DOHH2 (cell line): ENCODE results near the gene ZDHHC13.

Experiments
- H3F3A ChIP-seq: fragments of 200-600 bp; sonication (generic), shearing (Covaris generic); 2 replicates; pipeline ENCODE4 v1.6.0; 2016; ENCODE audit warnings: antibody characterized with exemption, mild to moderate bottlenecking; ENCODE audit not compliant: control insufficient read depth, insufficient read depth
- H3K27ac ChIP-seq: fragments of 200-600 bp; sonication (generic); 2 replicates; pipeline ENCODE4 v1.5.1; 2014; ENCODE audit warnings: low read depth, mild to moderate bottlenecking, low read length, moderate library complexity
- H3K27me3 ChIP-seq: fragments of 200-600 bp; sonication (generic); 2 replicates; pipeline ENCODE4 v1.6.1; 2014; ENCODE audit warnings: mild to moderate bottlenecking, low read length, mixed read lengths; ENCODE audit not compliant: control insufficient read depth
- H3K36me3 ChIP-seq: fragments of 200-600 bp; sonication (generic); 2 replicates; pipeline ENCODE4 v1.6.1; 2014; ENCODE audit warnings: mild to moderate bottlenecking, low read length, moderate library complexity, mixed read lengths; ENCODE audit not compliant: control insufficient read depth
- H3K4me1 ChIP-seq: fragments of 200-600 bp; sonication (generic); 2 replicates; pipeline ENCODE4 v1.6.1; 2014; ENCODE audit warnings: mild to moderate bottlenecking, low read length, mixed read lengths; ENCODE audit not compliant: control insufficient read depth
- H3K4me2 ChIP-seq: fragments of 200-600 bp; sonication (generic); 2 replicates; pipeline ENCODE4 v1.6.0; 2014; ENCODE audit warnings: mild to moderate bottlenecking, low read length, moderate library complexity
- H3K4me3 ChIP-seq: fragments of 200-600 bp; sonication (generic); 2 replicates; pipeline ENCODE4 v1.5.1; 2014; ENCODE audit warnings: mild to moderate bottlenecking, low read length, mixed read lengths
- H3K79me2 ChIP-seq: fragments of 200-600 bp; sonication (generic); 2 replicates; pipeline ENCODE4 v1.6.1; 2014; ENCODE audit warnings: mild to moderate bottlenecking, low read length, mixed read lengths; ENCODE audit not compliant: control insufficient read depth
- H3K9me2 ChIP-seq: fragments of 200-600 bp; sonication (generic); replicated peaks from 2 replicates; pipeline ENCODE4 v1.6.1; 2014; ENCODE audit warnings: mild to moderate bottlenecking, low read length, mixed read lengths; ENCODE audit not compliant: control insufficient read depth
- H3K9me3 ChIP-seq: fragments of 200-600 bp; sonication (generic); 2 replicates; pipeline ENCODE4 v1.6.1; 2014; ENCODE audit warnings: antibody characterized with exemption, low read length, mixed read lengths; ENCODE audit not compliant: control insufficient read depth, insufficient read depth
- H4K20me1 ChIP-seq: fragments of 200-600 bp; sonication (generic); 2 replicates; pipeline ENCODE4 v1.6.0; 2014; ENCODE audit warnings: low read depth, mild to moderate bottlenecking, antibody characterized with exemption, low read length, moderate library complexity; ENCODE audit not compliant: control insufficient read depth, insufficient read depth
- EZH2phosphoT487 ChIP-seq: fragments of 200-600 bp; sonication (generic); IDR thresholded peaks from 2 replicates; pipeline ENCODE4 v1.6.1; 2017; ENCODE audit warnings: borderline replicate concordance, mild to moderate bottlenecking, antibody characterized with exemption, low read length, moderate library complexity, mixed read lengths
- TF ChIP-seq, protein P1 (sequence below): fragments of 200-600 bp; sonication (generic); IDR thresholded peaks from one replicate; pipeline ENCODE4 v1.5.1; 2014; ENCODE audit warnings: antibody characterized with exemption, mild to moderate bottlenecking, low read depth, low read length; ENCODE audit not compliant: poor library complexity, severe bottlenecking

The ZDHHC13 gene

DNA sequence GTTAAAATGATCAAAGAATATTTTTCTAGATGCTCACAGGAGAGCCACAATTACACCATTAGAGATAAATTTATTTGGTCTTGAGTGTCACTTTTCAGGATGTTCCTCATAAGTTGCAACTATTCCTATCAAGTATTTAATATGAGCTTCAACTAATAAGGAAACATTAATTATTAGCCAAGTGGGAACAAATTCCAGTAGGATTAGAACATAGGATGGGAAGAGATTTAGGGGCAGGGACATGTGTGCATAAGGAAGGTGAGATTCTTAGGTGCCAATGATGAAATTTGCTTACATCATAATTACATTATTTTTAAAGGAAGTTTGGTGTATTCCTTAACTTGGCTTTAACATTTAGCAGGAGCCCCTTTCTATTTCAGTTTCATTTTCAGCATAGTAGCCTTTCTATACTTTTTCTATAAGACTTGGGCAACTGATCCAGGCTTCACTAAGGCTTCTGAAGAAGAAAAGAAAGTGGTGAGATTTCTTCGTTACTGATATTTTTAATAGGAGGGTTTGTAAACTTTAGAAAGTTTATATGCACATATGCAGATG is 46.1 kb downstream of the ZDHHC13 start:
- H4K20me1 ChIP-seq = no peaks in the 10 kb centered on the region
- no peaks in the 10 kb centered on the region for H3K79me2 ChIP-seq
- H3K4me2 ChIP-seq = no peak overlapping the region
- H3F3A ChIP-seq = no peaks in the 10 kb centered on the region
- H3K4me3 ChIP-seq = no peak overlapping the region
- no peaks in the 10 kb centered on the region for H3K4me1 ChIP-seq
- no peak overlapping the region for H3K27ac ChIP-seq
- no peaks in the 10 kb centered on the region for H3K9me2 ChIP-seq
- TF ChIP-seq, protein P1, sequence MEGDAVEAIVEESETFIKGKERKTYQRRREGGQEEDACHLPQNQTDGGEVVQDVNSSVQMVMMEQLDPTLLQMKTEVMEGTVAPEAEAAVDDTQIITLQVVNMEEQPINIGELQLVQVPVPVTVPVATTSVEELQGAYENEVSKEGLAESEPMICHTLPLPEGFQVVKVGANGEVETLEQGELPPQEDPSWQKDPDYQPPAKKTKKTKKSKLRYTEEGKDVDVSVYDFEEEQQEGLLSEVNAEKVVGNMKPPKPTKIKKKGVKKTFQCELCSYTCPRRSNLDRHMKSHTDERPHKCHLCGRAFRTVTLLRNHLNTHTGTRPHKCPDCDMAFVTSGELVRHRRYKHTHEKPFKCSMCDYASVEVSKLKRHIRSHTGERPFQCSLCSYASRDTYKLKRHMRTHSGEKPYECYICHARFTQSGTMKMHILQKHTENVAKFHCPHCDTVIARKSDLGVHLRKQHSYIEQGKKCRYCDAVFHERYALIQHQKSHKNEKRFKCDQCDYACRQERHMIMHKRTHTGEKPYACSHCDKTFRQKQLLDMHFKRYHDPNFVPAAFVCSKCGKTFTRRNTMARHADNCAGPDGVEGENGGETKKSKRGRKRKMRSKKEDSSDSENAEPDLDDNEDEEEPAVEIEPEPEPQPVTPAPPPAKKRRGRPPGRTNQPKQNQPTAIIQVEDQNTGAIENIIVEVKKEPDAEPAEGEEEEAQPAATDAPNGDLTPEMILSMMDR = no peak
- no peak for TF ChIP-seq EZH2phosphoT487
- peaks cover 53% of the 10 kb centered on the region for H3K36me3 ChIP-seq
- no peaks in the 10 kb centered on the region for H3K27me3 ChIP-seq
- H3K9me3 ChIP-seq = no peaks in the 10 kb centered on the region

DNA sequence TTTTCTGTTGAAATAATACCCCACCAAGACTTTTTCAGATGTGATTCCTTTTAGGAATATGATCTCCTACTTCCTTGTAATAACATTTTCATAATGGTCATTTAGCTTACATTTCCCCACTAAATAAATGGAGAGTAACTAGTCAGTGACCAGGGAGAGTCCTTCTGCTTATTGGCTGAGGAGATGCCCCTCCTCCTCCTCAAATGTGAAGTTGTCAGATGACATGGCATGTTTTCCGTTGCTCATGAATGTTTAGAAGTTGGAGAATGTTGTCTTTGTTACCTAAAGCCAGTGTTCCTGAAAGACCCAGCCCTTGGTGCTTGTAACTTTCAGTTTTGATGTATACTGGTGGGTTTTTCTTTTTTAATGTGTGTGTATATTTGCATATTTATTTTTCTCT is 46.6 kb downstream of the ZDHHC13 start:
- Histone ChIP-seq H3K36me3 (peaks cover 58% of the 10 kb centered on the region), H3K9me3 (no peaks in the 10 kb centered on the region), H3K4me2 (no peak overlapping the region), H3K9me2 (no peaks in the 10 kb centered on the region), H3K27me3 (no peaks in the 10 kb centered on the region), H3K4me1 (no peaks in the 10 kb centered on the region), H3K79me2 (no peaks in the 10 kb centered on the region), H3K4me3 (no peak overlapping the region), H3F3A (no peaks in the 10 kb centered on the region), H3K27ac (no peak overlapping the region), H4K20me1 (no peaks in the 10 kb centered on the region)
- TF ChIP-seq EZH2phosphoT487 = no peak
- TF ChIP-seq, protein P1 = no peak

DNA sequence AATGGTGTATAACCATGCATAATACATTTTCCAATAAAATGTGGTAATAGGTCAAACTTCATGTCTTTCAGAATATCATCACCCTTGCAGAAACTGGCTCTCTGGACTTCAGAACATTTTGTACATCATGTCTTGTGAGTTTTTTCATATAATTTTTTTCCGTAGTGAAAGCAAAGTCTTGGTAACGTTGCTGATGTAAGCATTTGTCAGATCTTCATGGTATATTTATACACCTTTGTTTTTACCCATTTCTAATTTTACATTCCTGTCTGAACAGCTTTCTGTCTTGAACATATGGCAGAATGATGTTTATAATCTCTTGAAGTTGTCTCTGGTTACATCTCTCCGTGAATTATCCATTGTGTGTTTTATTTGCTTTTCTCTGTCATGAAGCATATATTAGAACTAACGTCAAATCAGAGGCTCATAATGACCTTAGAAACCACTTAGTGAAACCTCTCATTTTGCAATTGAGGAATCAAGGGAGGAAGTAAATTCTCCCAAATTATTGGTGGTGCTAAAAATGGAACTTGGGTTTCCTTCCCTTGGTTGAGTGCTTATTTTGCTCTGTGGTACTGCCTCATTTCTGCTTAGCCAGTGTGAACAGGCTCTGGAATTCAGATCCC is 47.4 kb downstream of the ZDHHC13 start:
- no peaks in the 10 kb centered on the region for H3F3A ChIP-seq
- no peaks in the 10 kb centered on the region for H3K27me3 ChIP-seq
- no peaks in the 10 kb centered on the region for H3K79me2 ChIP-seq
- H3K9me2 ChIP-seq = no peaks in the 10 kb centered on the region
- H3K36me3 ChIP-seq = peaks cover 60% of the 10 kb centered on the region
- H3K27ac ChIP-seq = no peak overlapping the region
- H3K9me3 ChIP-seq = no peaks in the 10 kb centered on the region
- H3K4me3 ChIP-seq = no peak overlapping the region
- H3K4me1 ChIP-seq = no peaks in the 10 kb centered on the region
- no peak overlapping the region for H3K4me2 ChIP-seq
- no peaks in the 10 kb centered on the region for H4K20me1 ChIP-seq
- TF ChIP-seq, protein P1 = no peak
- no peak for TF ChIP-seq EZH2phosphoT487
